H1 (cell line): Measurements from ENCODE around the gene MSANTD3. TPM values are rescaled to one million over a fixed set of nuclear protein-coding genes. Genes with fewer than 3 reads are reported as not detected.

ENCODE experiments used
- CTCF ChIA-PET: fragments of 300-600 bp; sonication (Branson Sonifier 250); formaldehyde crosslinking; loops from one replicate; lab custom pipeline; 2021; ENCODE audit not compliant: partially characterized antibody; lab: Charles Lee
- POLR2A ChIA-PET: fragments of 300-600 bp; sonication (Branson Sonifier 250); formaldehyde crosslinking; loops from one replicate; lab custom pipeline; 2021; ENCODE audit warnings: inconsistent platforms; ENCODE audit not compliant: partially characterized antibody; lab: Charles Lee
- DNase-seq, 2 experiments: peaks; one replicate each; pipeline versions ENCODE4 v3.0.0 to v3.0.0-alpha.2; 2010 to 2022; ENCODE audit warnings: low spot score in 2 of 2, low read depth in 1 of 2, mixed read lengths in 1 of 2
- FAIRE-seq: peaks from 2 replicates; lab custom pipeline; 2011; peaks lifted over from hg19 to GRCh38; lab: Jason Lieb, UNC
- H2AFZ ChIP-seq: 2 replicates; pipeline ENCODE4 v1.8.1; 2012; ENCODE audit warnings: low read length, inconsistent platforms
- H2AK5ac ChIP-seq: 2 replicates; pipeline ENCODE4 v1.6.1; 2013; ENCODE audit warnings: low read depth, low read length
- H2BK120ac ChIP-seq: replicated peaks from 2 replicates; pipeline ENCODE3; 2013; ENCODE audit warnings: low read depth, low read length, inconsistent platforms
- H2BK12ac ChIP-seq: 2 replicates; pipeline ENCODE4 v1.6.1; 2013; ENCODE audit warnings: low read depth, low read length
- H2BK15ac ChIP-seq: 2 replicates; pipeline ENCODE4 v1.6.1; 2013; ENCODE audit warnings: low read length
- H2BK20ac ChIP-seq: 2 replicates; pipeline ENCODE4 v1.6.1; 2013; ENCODE audit warnings: low read length
- H2BK5ac ChIP-seq: 2 replicates; pipeline ENCODE4 v1.6.1; 2013; ENCODE audit warnings: low read depth, low read length
- H3K14ac ChIP-seq: 2 replicates; pipeline ENCODE4 v1.6.1; 2013; ENCODE audit warnings: inconsistent platforms; ENCODE audit not compliant: insufficient read length
- H3K18ac ChIP-seq: 2 replicates; pipeline ENCODE4 v1.6.1; 2013; ENCODE audit warnings: low read length; ENCODE audit errors: extremely low read depth
- H3K23ac ChIP-seq: 2 replicates; pipeline ENCODE4 v1.6.1; 2013; ENCODE audit warnings: inconsistent platforms; ENCODE audit not compliant: insufficient read length
- H3K23me2 ChIP-seq: 2 replicates; pipeline ENCODE4 v1.6.1; 2013; ENCODE audit warnings: low read depth, low read length
- H3K27ac ChIP-seq: 2 replicates; pipeline ENCODE4 v1.6.1; 2011; ENCODE audit warnings: low read depth, low read length, inconsistent platforms
- H3K27me3 ChIP-seq, 4 experiments: replicated peaks in 1 of 4; 1 replicate in 1 of 4; 2 replicates in 3 of 4; pipeline versions ENCODE4 v1.6.1 to v1.8.1; 2011 to 2013; ENCODE audit warnings: low read length in 3 of 4, mild to moderate bottlenecking in 3 of 4, inconsistent platforms in 2 of 4, mixed read lengths in 2 of 4, moderate library complexity in 1 of 4; ENCODE audit not compliant: control insufficient read depth in 3 of 4, insufficient read depth in 3 of 4; ENCODE audit errors: extremely low read depth in 1 of 4
- H3K36me3 ChIP-seq, 4 experiments: 2 replicates each; pipeline versions ENCODE4 v1.6.1 to v1.8.1; 2011 to 2013; ENCODE audit warnings: mild to moderate bottlenecking in 4 of 4, low read length in 3 of 4, moderate library complexity in 2 of 4, control low read depth in 1 of 4, inconsistent platforms in 1 of 4; ENCODE audit not compliant: insufficient read depth in 4 of 4, control insufficient read depth in 2 of 4
- H3K4ac ChIP-seq: replicated peaks from 2 replicates; pipeline ENCODE3; 2013; ENCODE audit warnings: low read length, low read depth, mixed read lengths, inconsistent platforms; ENCODE audit not compliant: insufficient read length
- H3K4me1 ChIP-seq, 4 experiments: replicated peaks in 1 of 4; 1 replicate in 1 of 4; 2 replicates in 3 of 4; pipeline versions ENCODE4 v1.6.1 to v1.8.1; 2011 to 2013; ENCODE audit warnings: low read length in 3 of 4, inconsistent platforms in 2 of 4, mixed read lengths in 1 of 4; ENCODE audit not compliant: insufficient read depth in 4 of 4, control insufficient read depth in 3 of 4
- H3K4me2 ChIP-seq, 2 experiments: 2 replicates each; pipeline versions ENCODE4 v1.6.1 to v1.8.1; 2011 to 2013; ENCODE audit warnings: low read depth in 2 of 2, low read length in 2 of 2, control low read depth in 1 of 2, inconsistent platforms in 1 of 2, mild to moderate bottlenecking in 1 of 2; ENCODE audit not compliant: insufficient read depth in 1 of 2
- H3K4me3 ChIP-seq, 4 experiments: fragments of 200-600, 300-600 bp in 1 of 4; sonication (generic), shearing (Covaris generic), sonication (Bioruptor Twin) in 1 of 4; 2 replicates each; pipeline versions ENCODE4 v1.5.1 to v1.8.1; 2011 to 2016; ENCODE audit warnings: low read length in 4 of 4, low read depth in 3 of 4, control low read depth in 2 of 4, inconsistent platforms in 2 of 4, mild to moderate bottlenecking in 2 of 4, mixed read lengths in 1 of 4, moderate library complexity in 1 of 4; ENCODE audit not compliant: insufficient read depth in 2 of 4; ENCODE audit errors: extremely low read depth in 1 of 4
- H3K56ac ChIP-seq: replicated peaks from 2 replicates; pipeline ENCODE3; 2013; ENCODE audit warnings: low read depth, mild to moderate bottlenecking, mixed read lengths, low read length, inconsistent platforms; ENCODE audit not compliant: insufficient read length
- H3K79me1 ChIP-seq: 2 replicates; pipeline ENCODE4 v1.6.1; 2013; ENCODE audit warnings: low read depth, low read length, control low read depth
- H3K79me2 ChIP-seq, 2 experiments: 2 replicates each; pipeline versions ENCODE4 v1.6.1 to v1.8.1; 2012 to 2013; ENCODE audit warnings: low read length in 2 of 2, mild to moderate bottlenecking in 2 of 2, inconsistent platforms in 1 of 2; ENCODE audit not compliant: insufficient read depth in 2 of 2, control insufficient read depth in 1 of 2
- H3K9ac ChIP-seq, 4 experiments: replicated peaks in 1 of 4; 1 replicate in 1 of 4; 2 replicates in 3 of 4; pipeline versions ENCODE4 v1.6.1 to v1.8.1; 2011 to 2013; ENCODE audit warnings: low read depth in 3 of 4, low read length in 3 of 4, control low read depth in 2 of 4, mild to moderate bottlenecking in 2 of 4, moderate library complexity in 2 of 4, inconsistent platforms in 1 of 4; ENCODE audit errors: extremely low read depth in 1 of 4
- H3K9me3 ChIP-seq, 2 experiments: 2 replicates each; pipeline versions ENCODE4 v1.6.1 to v1.8.1; 2012 to 2013; ENCODE audit warnings: mild to moderate bottlenecking in 2 of 2, moderate library complexity in 2 of 2, control low read depth in 1 of 2, inconsistent platforms in 1 of 2, low read depth in 1 of 2, low read length in 1 of 2, mixed read lengths in 1 of 2; ENCODE audit not compliant: insufficient read depth in 2 of 2
- H4K20me1 ChIP-seq, 2 experiments: replicated peaks in 1 of 2; 2 replicates each; pipeline versions ENCODE3 to v1.8.1; 2011 to 2013; ENCODE audit warnings: inconsistent platforms in 2 of 2, low read length in 2 of 2, mild to moderate bottlenecking in 1 of 2; ENCODE audit not compliant: insufficient read depth in 2 of 2, control insufficient read depth in 1 of 2
- H4K5ac ChIP-seq: 2 replicates; pipeline ENCODE4 v1.6.1; 2013; ENCODE audit warnings: low read length, low read depth, mixed read lengths, inconsistent platforms; ENCODE audit not compliant: insufficient read length
- H4K8ac ChIP-seq: 2 replicates; pipeline ENCODE4 v1.8.0; 2013; ENCODE audit warnings: mild to moderate bottlenecking, moderate library complexity, low read length, inconsistent platforms; ENCODE audit not compliant: insufficient read depth; ENCODE audit errors: extremely low read depth
- H4K91ac ChIP-seq: replicated peaks from 2 replicates; pipeline ENCODE3; 2013; ENCODE audit warnings: low read length, mixed read lengths, inconsistent platforms; ENCODE audit not compliant: insufficient read length
- CTBP2 ChIP-seq: IDR thresholded peaks from 2 replicates; pipeline ENCODE4 v1.7.0; 2011; ENCODE audit warnings: borderline replicate concordance, mild to moderate bottlenecking, moderate library complexity, mixed read lengths, low read length; ENCODE audit not compliant: insufficient read depth, insufficient read length
- FOSL1 ChIP-seq: IDR thresholded peaks from 2 replicates; pipeline ENCODE4 v1.6.1; 2011; ENCODE audit warnings: mild to moderate bottlenecking, low read depth, low read length, moderate library complexity; ENCODE audit not compliant: insufficient read depth
- HDAC6 ChIP-seq: IDR thresholded peaks from one replicate; pipeline ENCODE4 v1.7.1; 2012; ENCODE audit warnings: low read depth, mild to moderate bottlenecking, inconsistent platforms, low read length, moderate library complexity
- KDM1A ChIP-seq: fragments of 200-600, 300-600 bp; sonication (generic); IDR thresholded peaks from 2 replicates; pipeline ENCODE4 v1.7.1; 2016; ENCODE audit warnings: mild to moderate bottlenecking, low read length, borderline replicate concordance
- POU5F1 ChIP-seq: IDR thresholded peaks from 2 replicates; pipeline ENCODE4 v1.6.1; 2011; ENCODE audit warnings: low read depth, mild to moderate bottlenecking, low read length, moderate library complexity
- TAF1 ChIP-seq: IDR thresholded peaks from 2 replicates; pipeline ENCODE4 v1.6.1; 2011; ENCODE audit warnings: mild to moderate bottlenecking, low read depth, low read length
- TCF12 ChIP-seq: IDR thresholded peaks from 2 replicates; pipeline ENCODE4 v1.6.1; 2011; ENCODE audit warnings: low read depth, mild to moderate bottlenecking, low read length
- WGBS, 2 experiments: shearing (Covaris generic) in 1 of 2; methylation state at CpG; one replicate each; pipeline versions ENCODE4 v1.1.6 to v1.1.7; 2013 to 2015; ENCODE audit warnings: low lambda C conversion rate in 2 of 2, mixed read lengths in 2 of 2, inconsistent platforms in 1 of 2, low coverage in 1 of 2, missing lambda C conversion rate in 1 of 2; ENCODE audit not compliant: insufficient replicate concordance in 2 of 2, insufficient coverage in 1 of 2, insufficient read length in 1 of 2; ENCODE audit errors: extremely low coverage in 1 of 2, missing lambda C conversion rate in 1 of 2; 5-methylcytosine and 5-hydroxymethylcytosine counted together
- polyA plus RNA-seq, 7 experiments: library from polyadenylated mRNA; depleted of rRNA in 3 of 7; stranded (reverse) in 5 of 7; unstranded in 2 of 7; fragments of >200 nt in 5 of 7; fragments of 200-250 nt in 2 of 7; gene quantifications; 1 replicate in 5 of 7; 2 replicates in 1 of 7; 4 replicates in 1 of 7; pipeline versions ENCODE4 v1.2.1 to v1.2.3, GENCODE V29; 2011 to 2013; ENCODE audit warnings: missing spikeins in 2 of 7, mixed read lengths in 2 of 7
- total RNA-seq: library from RNA; stranded (reverse); fragmentation: NEBNext Ultra II Directional; extraction: Animal tissue kit (Norgen Biotek cat#: 25700); gene quantifications from 2 replicates; pipeline ENCODE4 v1.2.1, GENCODE V29; 2021
- TF ChIP-seq, protein P1 (sequence below): IDR thresholded peaks from 2 replicates; pipeline ENCODE4 v1.6.1; 2012; ENCODE audit warnings: low read length, inconsistent platforms

MSANTD3 gene
- total and polyA plus RNA-seq, 2 of the 8 experiments (the other 6 are each of a cell fraction or from before 2014, with no cell fraction given) = 12.0 to 41.3 TPM

DNA sequence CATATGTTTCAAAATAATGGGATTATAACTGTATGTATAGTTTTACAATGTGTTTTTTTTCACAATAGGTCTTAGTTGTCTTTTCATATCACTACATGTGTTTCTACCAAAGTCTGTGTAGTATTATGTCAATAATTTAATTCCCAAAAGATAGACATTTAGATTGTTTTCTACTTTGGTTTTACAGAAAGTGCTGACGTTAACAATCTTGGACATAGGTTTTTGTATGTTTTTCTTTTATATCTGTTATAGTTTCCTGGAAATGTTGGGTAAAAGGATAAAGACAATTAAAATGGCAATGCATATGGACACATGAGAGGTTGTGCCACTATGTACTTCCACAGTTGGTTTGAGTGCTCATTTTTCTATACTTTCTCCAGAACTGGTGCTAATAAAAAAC lies 61.2 kb downstream of the MSANTD3 start:
- TF ChIP-seq TCF12 (no peak), HDAC6 (no peak), KDM1A (no peak), FOSL1 (no peak), TAF1 (no peak), POU5F1 (no peak), CTBP2 (no peak)
- TF ChIP-seq, protein P1, sequence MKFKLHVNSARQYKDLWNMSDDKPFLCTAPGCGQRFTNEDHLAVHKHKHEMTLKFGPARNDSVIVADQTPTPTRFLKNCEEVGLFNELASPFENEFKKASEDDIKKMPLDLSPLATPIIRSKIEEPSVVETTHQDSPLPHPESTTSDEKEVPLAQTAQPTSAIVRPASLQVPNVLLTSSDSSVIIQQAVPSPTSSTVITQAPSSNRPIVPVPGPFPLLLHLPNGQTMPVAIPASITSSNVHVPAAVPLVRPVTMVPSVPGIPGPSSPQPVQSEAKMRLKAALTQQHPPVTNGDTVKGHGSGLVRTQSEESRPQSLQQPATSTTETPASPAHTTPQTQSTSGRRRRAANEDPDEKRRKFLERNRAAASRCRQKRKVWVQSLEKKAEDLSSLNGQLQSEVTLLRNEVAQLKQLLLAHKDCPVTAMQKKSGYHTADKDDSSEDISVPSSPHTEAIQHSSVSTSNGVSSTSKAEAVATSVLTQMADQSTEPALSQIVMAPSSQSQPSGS = no peak
- TF ChIP-seq, all 59 proteins: peak for 0
- CTCF ChIA-PET = no interaction called here
- FAIRE-seq = no peak

More for the DNA sequence above, 61.2 kb downstream of the MSANTD3 start:
- Histone ChIP-seq H3K79me1 (no peaks in the 10 kb centered on the region), H4K8ac (no peak overlapping the region), H2BK12ac (no peak overlapping the region), H2BK120ac (no peak overlapping the region), H3K27ac (no peak overlapping the region), H3K79me2 (peaks cover 38 to 99% of the 10 kb centered on the region in 2 experiments), H2BK20ac (no peak overlapping the region), H3K4me2 (no peak overlapping the region), H4K91ac (no peak overlapping the region), H4K5ac (no peak overlapping the region), H3K14ac (no peak overlapping the region), H2BK5ac (no peak overlapping the region), H3K36me3 (no peaks in the 10 kb centered on the region), H4K20me1 (peaks cover 19 to 31% of the 10 kb centered on the region in 2 experiments), H3K27me3 (no peaks in the 10 kb centered on the region), H3K23ac (no peak overlapping the region), H3K9ac (no peak overlapping the region), H2BK15ac (no peak overlapping the region), H2AK5ac (no peak overlapping the region), H3K4ac (no peak overlapping the region), H3K9me3 (no peaks in the 10 kb centered on the region), H3K23me2 (no peaks in the 10 kb centered on the region), H3K18ac (no peak overlapping the region), H3K56ac (no peak overlapping the region), H3K4me1 (peaks cover 0 to 8% (median 5%) of the 10 kb centered on the region in 4 experiments; a peak in 4 of 7 replicates), H2AFZ (no peak overlapping the region), H3K4me3 (no peak overlapping the region)
- DNase-seq = no peak
- POLR2A ChIA-PET = no interaction called here
- 85% methylated on average over 1 of the region's 1 CpG; no CpG with 5 or more reads in 1 of the 2 experiments for WGBS, 2 experiments
